ENCODE results near the gene SLC12A7.
"Not testable (repeated sequence)": the region's sequence is repeated elsewhere in the genome, so short reads cannot be mapped to it uniquely, and the experiment has no call there.

SLC12A7 gene

GRCh38 chr5:1111727-1112289 is at the start of gene SLC12A7:
Gene SLC12A7 (minus strand): TSS chr5:1112063. CDS start chr5:1111991, 72 bp downstream.
- DNase-seq: peak; percentile 71

- DNase-seq: no peak
These were observed 49.4 kb upstream of the SLC12A7 start for GRCh38 chr5:1161108-1161832.

GRCh38 chr5:1159774-1160406 is 48.0 kb upstream of the SLC12A7 start:
- DNase-seq: no peak

GRCh38 chr5:1159341-1159675 is 47.4 kb upstream of the SLC12A7 start:
- DNase-seq: no peak

- no peak for DNase-seq
These were observed 46.9 kb upstream of the SLC12A7 start for GRCh38 chr5:1158647-1159340.

GRCh38 chr5:1157461-1157986 is 45.7 kb upstream of the SLC12A7 start:
- DNase-seq: not testable (repeated sequence)

- no peak for DNase-seq
These were observed 45.0 kb upstream of the SLC12A7 start for GRCh38 chr5:1156754-1157460.

GRCh38 chr5:1156033-1156753 is 44.3 kb upstream of the SLC12A7 start:
- no peak for DNase-seq

- DNase-seq: no peak
These were observed 43.5 kb upstream of the SLC12A7 start for GRCh38 chr5:1155191-1156032.

- DNase-seq: no peak
These were observed 41.6 kb upstream of the SLC12A7 start for GRCh38 chr5:1153428-1153827.

GRCh38 chr5:1152771-1153282 is 41.0 kb upstream of the SLC12A7 start:
- DNase-seq: no peak

GRCh38 chr5:1152156-1152555 is 40.3 kb upstream of the SLC12A7 start:
- DNase-seq: no peak

GRCh38 chr5:1151316-1151715 is 39.5 kb upstream of the SLC12A7 start:
- DNase-seq: no peak

GRCh38 chr5:1150866-1151265 is 39.0 kb upstream of the SLC12A7 start:
- no peak for DNase-seq

GRCh38 chr5:1144638-1145396 is 33.0 kb upstream of the SLC12A7 start:
- DNase-seq: no peak

- no peak for DNase-seq
These were observed 32.2 kb upstream of the SLC12A7 start for GRCh38 chr5:1144089-1144488.

GRCh38 chr5:1143670-1143951 is 31.7 kb upstream of the SLC12A7 start:
- DNase-seq: no peak

GRCh38 chr5:1142886-1143669 is 31.2 kb upstream of the SLC12A7 start:
- DNase-seq: no peak

- DNase-seq: no peak
These were observed 30.0 kb upstream of the SLC12A7 start for GRCh38 chr5:1141834-1142233.

GRCh38 chr5:1140818-1141189 is 28.9 kb upstream of the SLC12A7 start:
- DNase-seq: no peak

All from activated CD4-positive, CD25-positive, alpha-beta regulatory T cell treated with anti-CD3 and anti-CD28 coated beads, Interleukin-2, amount 50 U/mL, for 72 hours (primary cell).